Kidney epithelial cell (primary cell): ENCODE data around the gene C5orf22. TPM values are rescaled to one million over a fixed set of nuclear protein-coding genes. Genes with fewer than 3 reads are reported as not detected.

Experiments
- DNase-seq: peaks from one replicate; pipeline ENCODE4 v3.0.0-alpha.2; 2010; ENCODE audit warnings: low read depth
- H3K27me3 ChIP-seq: 2 replicates; pipeline ENCODE4 v1.6.0; 2011; ENCODE audit warnings: low read length; ENCODE audit not compliant: control insufficient read depth, insufficient read depth
- H3K36me3 ChIP-seq: 2 replicates; pipeline ENCODE4 v1.5.1; 2011; ENCODE audit warnings: low read length; ENCODE audit not compliant: control insufficient read depth, insufficient read depth
- H3K4me3 ChIP-seq: 2 replicates; pipeline ENCODE4 v1.5.1; 2011; ENCODE audit warnings: low read depth, mild to moderate bottlenecking, control low read depth, low read length
- CTCF ChIP-seq: IDR thresholded peaks from 2 replicates; pipeline ENCODE4 v1.5.1; 2011; ENCODE audit warnings: mild to moderate bottlenecking, moderate library complexity, low read length, control low read depth, inconsistent platforms; ENCODE audit not compliant: insufficient read depth, poor library complexity, severe bottlenecking
- total RNA-seq: library from RNA; depleted of rRNA; stranded (reverse); fragments of >200 nt; gene quantifications from 2 replicates; pipeline ENCODE4 v1.2.3, GENCODE V29; 2015

C5orf22 gene
- total RNA-seq, 1 donor from 2014 or later: 23.7 TPM

DNA sequence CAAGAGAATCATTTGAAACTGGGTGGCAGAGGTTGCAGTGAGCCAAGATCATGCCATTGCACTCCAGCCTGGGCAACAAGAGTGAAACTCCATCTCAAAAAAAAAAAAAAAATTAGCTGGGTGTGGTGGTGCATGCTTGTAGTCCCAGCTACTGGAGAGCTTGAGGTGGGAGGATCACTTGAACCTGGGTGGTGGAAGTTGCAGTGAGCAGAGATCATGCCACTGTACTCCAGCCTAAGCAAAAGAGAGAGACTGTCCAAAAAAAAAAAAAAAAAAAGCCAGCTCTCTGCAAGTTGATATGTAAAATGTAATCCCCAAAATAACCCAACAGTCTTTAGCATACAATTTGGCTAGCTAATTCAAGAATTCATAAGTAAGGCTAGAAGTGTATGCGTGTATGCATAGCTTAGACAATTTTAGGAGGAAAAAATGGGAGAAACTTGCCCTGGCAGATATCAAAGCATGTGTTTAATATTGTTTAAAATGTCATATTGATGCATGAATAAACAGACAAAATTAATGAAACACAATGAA lies 36.3 kb downstream of the C5orf22 start:
- no peaks in the 10 kb centered on the region for H3K36me3 ChIP-seq
- H3K27me3 ChIP-seq: no peaks in the 10 kb centered on the region
- TF ChIP-seq CTCF: no peak
- H3K4me3 ChIP-seq: no peak overlapping the region
- no peak for DNase-seq

- no peak overlapping the region for H3K4me3 ChIP-seq
- H3K27me3 ChIP-seq: no peaks in the 10 kb centered on the region
- no peak for DNase-seq
- H3K36me3 ChIP-seq: no peaks in the 10 kb centered on the region
- TF ChIP-seq CTCF: no peak
These were observed 37.0 kb downstream of the C5orf22 start for GRCh38 chr5:31569068-31569467.

GRCh38 chr5:31573494-31574142 lies 41.5 kb downstream of the C5orf22 start:
- Histone ChIP-seq H3K36me3 (no peaks in the 10 kb centered on the region), H3K27me3 (no peaks in the 10 kb centered on the region), H3K4me3 (no peak overlapping the region)
- DNase-seq: no peak
- no peak for TF ChIP-seq CTCF

DNA sequence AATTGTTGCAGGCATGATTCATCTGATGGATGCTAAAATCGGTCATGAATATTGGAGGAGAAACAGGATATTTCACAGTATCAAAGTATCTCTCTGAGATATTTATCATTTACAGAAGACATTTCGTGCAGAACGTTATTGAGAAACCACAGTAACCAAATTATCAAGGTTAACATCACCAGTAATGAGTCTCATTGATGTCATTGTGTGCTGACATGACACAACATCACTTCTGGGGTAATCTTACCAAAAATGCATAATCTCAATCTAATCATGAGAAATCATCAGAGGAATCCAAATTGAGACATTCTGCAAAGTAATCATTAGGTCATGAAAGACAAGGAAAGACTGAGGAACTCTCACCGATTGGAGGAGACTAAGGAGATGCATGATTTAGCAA lies 42.7 kb downstream of the C5orf22 start:
- Histone ChIP-seq H3K27me3 (no peaks in the 10 kb centered on the region), H3K4me3 (no peak overlapping the region), H3K36me3 (no peaks in the 10 kb centered on the region)
- DNase-seq: no peak
- no peak for TF ChIP-seq CTCF

DNA sequence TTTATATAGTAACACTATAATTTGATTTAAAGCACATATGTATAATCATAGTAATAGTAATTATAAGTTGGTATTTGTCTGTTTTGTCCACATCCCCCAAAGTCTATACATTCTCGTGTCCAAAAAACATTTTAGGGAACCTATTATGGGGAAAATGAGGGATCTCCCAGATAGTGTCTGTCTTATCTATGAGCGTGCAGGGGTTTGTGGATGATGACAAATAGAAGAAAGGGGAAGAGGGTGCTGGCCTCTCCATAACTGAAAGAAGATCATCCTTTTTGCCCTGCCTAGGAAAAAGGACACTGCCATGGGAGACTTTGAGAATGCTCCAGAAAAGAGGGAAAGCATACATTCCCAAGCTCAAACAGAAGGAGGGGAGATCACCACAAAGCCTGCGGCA lies 45.3 kb downstream of the C5orf22 start:
- DNase-seq: no peak
- Histone ChIP-seq H3K36me3 (no peaks in the 10 kb centered on the region), H3K4me3 (no peak overlapping the region), H3K27me3 (no peaks in the 10 kb centered on the region)
- TF ChIP-seq CTCF: no peak

- Histone ChIP-seq H3K27me3 (no peaks in the 10 kb centered on the region), H3K36me3 (no peaks in the 10 kb centered on the region), H3K4me3 (no peak overlapping the region)
- DNase-seq: no peak
- TF ChIP-seq CTCF: no peak
These were observed 47.5 kb downstream of the C5orf22 start for GRCh38 chr5:31579558-31579957.
